Neuronal stem cell (in vitro differentiated cells): ENCODE measurements around the gene REN.

Source experiments
- DNase-seq: peaks from one replicate; pipeline ENCODE4 v3.0.0-alpha.2; 2013; ENCODE audit warnings: low spot score
- H2AFZ ChIP-seq: one replicate; pipeline ENCODE4 v1.6.1; 2013; ENCODE audit warnings: mild to moderate bottlenecking, low read length, inconsistent platforms
- H2AK5ac ChIP-seq: 2 replicates; pipeline ENCODE4 v1.6.1; 2013; ENCODE audit warnings: low read depth, mild to moderate bottlenecking, inconsistent platforms, low read length, moderate library complexity, mixed read lengths
- H2BK120ac ChIP-seq: 2 replicates; pipeline ENCODE4 v1.6.1; 2013; ENCODE audit warnings: low read depth, mild to moderate bottlenecking, inconsistent platforms, low read length, moderate library complexity, mixed read lengths
- H2BK12ac ChIP-seq: one replicate; pipeline ENCODE4 v1.6.1; 2013; ENCODE audit warnings: low read length, inconsistent platforms
- H2BK15ac ChIP-seq: 2 replicates; pipeline ENCODE4 v1.6.1; 2013; ENCODE audit warnings: mild to moderate bottlenecking, low read length, inconsistent platforms, mixed read lengths
- H2BK5ac ChIP-seq: one replicate; pipeline ENCODE4 v1.6.1; 2013; ENCODE audit warnings: inconsistent platforms, mild to moderate bottlenecking, low read length, moderate library complexity
- H3K14ac ChIP-seq: one replicate; pipeline ENCODE4 v1.6.1; 2013; ENCODE audit warnings: low read length, inconsistent platforms
- H3K18ac ChIP-seq: 2 replicates; pipeline ENCODE4 v1.6.1; 2013; ENCODE audit warnings: low read length, inconsistent platforms
- H3K23ac ChIP-seq: 2 replicates; pipeline ENCODE4 v1.6.1; 2013; ENCODE audit warnings: low read depth, mild to moderate bottlenecking, mixed read lengths, low read length, inconsistent platforms; ENCODE audit not compliant: poor library complexity
- H3K27ac ChIP-seq: replicated peaks from 3 replicates; pipeline ENCODE4 v1.5.1; 2013; ENCODE audit warnings: low read length, inconsistent platforms
- H3K27me3 ChIP-seq, 3 experiments: 2 replicates each; pipeline ENCODE4 v1.6.1; 2013; ENCODE audit warnings: low read length in 3 of 3, mild to moderate bottlenecking in 2 of 3, inconsistent platforms in 1 of 3, low read depth in 1 of 3, mixed read lengths in 1 of 3, moderate library complexity in 1 of 3; ENCODE audit not compliant: control insufficient read depth in 3 of 3, insufficient read depth in 3 of 3
- H3K36me3 ChIP-seq, 2 donors: replicated peaks in 1 of 2; 2 replicates each; pipeline ENCODE4 v1.6.1; 2013; ENCODE audit warnings: low read length in 2 of 2; ENCODE audit not compliant: control insufficient read depth in 2 of 2, insufficient read depth in 2 of 2
- H3K4ac ChIP-seq: 2 replicates; pipeline ENCODE4 v1.6.1; 2013; ENCODE audit warnings: inconsistent platforms, mild to moderate bottlenecking, low read length, moderate library complexity
- H3K4me1 ChIP-seq, 2 donors: 1 replicate in 1 of 2; 2 replicates in 1 of 2; pipeline ENCODE4 v1.6.1; 2013; ENCODE audit warnings: low read length in 2 of 2, low read depth in 1 of 2; ENCODE audit not compliant: control insufficient read depth in 2 of 2, insufficient read depth in 1 of 2
- H3K4me2 ChIP-seq: one replicate; pipeline ENCODE4 v1.6.1; 2013; ENCODE audit warnings: mild to moderate bottlenecking, low read length, inconsistent platforms; ENCODE audit not compliant: insufficient read depth, poor library complexity, severe bottlenecking
- H3K4me3 ChIP-seq, 2 donors: 2 replicates each; pipeline ENCODE4 v1.5.1; 2013; ENCODE audit warnings: low read length in 2 of 2, mild to moderate bottlenecking in 2 of 2, inconsistent platforms in 1 of 2, moderate library complexity in 1 of 2
- H3K79me1 ChIP-seq: one replicate; pipeline ENCODE4 v1.6.1; 2013; ENCODE audit warnings: low read depth, mild to moderate bottlenecking, inconsistent platforms, low read length, moderate library complexity
- H3K9ac ChIP-seq: one replicate; pipeline ENCODE4 v1.6.1; 2013; ENCODE audit warnings: mild to moderate bottlenecking, low read depth, low read length, inconsistent platforms; ENCODE audit not compliant: poor library complexity
- H3K9me3 ChIP-seq, 2 donors: replicated peaks in 1 of 2; 2 replicates each; pipeline versions ENCODE3 to v1.6.1; 2013; ENCODE audit warnings: low read length in 2 of 2, mild to moderate bottlenecking in 2 of 2, inconsistent platforms in 1 of 2, low read depth in 1 of 2, mixed read lengths in 1 of 2, moderate library complexity in 1 of 2; ENCODE audit not compliant: control insufficient read depth in 2 of 2, insufficient read depth in 1 of 2
- H4K8ac ChIP-seq: one replicate; pipeline ENCODE4 v1.6.1; 2013; ENCODE audit warnings: low read depth, mild to moderate bottlenecking, inconsistent platforms, low read length, moderate library complexity
- H4K91ac ChIP-seq: one replicate; pipeline ENCODE4 v1.6.1; 2013; ENCODE audit warnings: low read length, low read depth, mild to moderate bottlenecking, inconsistent platforms; ENCODE audit not compliant: poor library complexity
- WGBS, 2 donors: extraction: QIAGEN DNeasy Blood & Tissue Kit; methylation state at CpG; one replicate each; pipeline ENCODE4 v1.1.7; 2013; ENCODE audit warnings: missing lambda C conversion rate in 2 of 2, mixed read lengths in 1 of 2; ENCODE audit not compliant: insufficient read length in 2 of 2, insufficient replicate concordance in 1 of 2; ENCODE audit errors: extremely low coverage in 2 of 2; 5-methylcytosine and 5-hydroxymethylcytosine counted together

Gene REN

GRCh38 chr1:204113896-204114295 is 52.2 kb downstream of the REN start:
- Histone ChIP-seq H3K18ac (no peak overlapping the region), H3K27ac (no peak overlapping the region), H2BK120ac (no peak overlapping the region), H4K8ac (no peak overlapping the region), H3K4me2 (no peak overlapping the region), H2AK5ac (no peak overlapping the region), H3K27me3 (peaks cover 0 to 5% (median 0%) of the 10 kb centered on the region in 3 experiments), H3K4me1 (peaks cover 9 to 10% of the 10 kb centered on the region in 2 donors), H3K9me3 (peaks cover 0 to 10% of the 10 kb centered on the region in 2 donors), H3K36me3 (peaks cover 6 to 59% of the 10 kb centered on the region in 2 donors), H4K91ac (no peak overlapping the region), H2BK5ac (no peak overlapping the region), H3K14ac (no peak overlapping the region), H3K4ac (no peak overlapping the region), H3K9ac (no peak overlapping the region), H3K23ac (no peak overlapping the region), H2BK15ac (no peak overlapping the region), H2BK12ac (no peak overlapping the region), H2AFZ (no peak overlapping the region), H3K79me1 (peaks cover 5% of the 10 kb centered on the region), H3K4me3 (no peak overlapping the region)
- DNase-seq: no peak
- no CpG with 5 or more reads among the region's 1 CpG for WGBS, 2 donors

GRCh38 chr1:204112876-204113730 is 53.0 kb downstream of the REN start:
- Histone ChIP-seq H2BK12ac (no peak overlapping the region), H2AK5ac (no peak overlapping the region), H3K27me3 (peaks cover 0 to 5% (median 0%) of the 10 kb centered on the region in 3 experiments), H3K14ac (no peak overlapping the region), H3K36me3 (peaks cover 6 to 51% of the 10 kb centered on the region in 2 donors), H3K27ac (no peak overlapping the region), H3K4me2 (no peak overlapping the region), H4K91ac (no peak overlapping the region), H3K4me1 (peaks cover 12 to 14% of the 10 kb centered on the region in 2 donors), H3K9me3 (peaks cover 0 to 10% of the 10 kb centered on the region in 2 donors), H2BK15ac (no peak overlapping the region), H3K4me3 (no peak overlapping the region), H3K23ac (no peak overlapping the region), H3K4ac (no peak overlapping the region), H3K9ac (no peak overlapping the region), H2BK120ac (no peak overlapping the region), H3K79me1 (peaks cover 5% of the 10 kb centered on the region), H4K8ac (no peak overlapping the region), H3K18ac (no peak overlapping the region), H2BK5ac (no peak overlapping the region), H2AFZ (no peak overlapping the region)
- DNase-seq: no peak
- no CpG with 5 or more reads among the region's 11 CpGs for whole genome bisulfite sequencing, 2 donors

GRCh38 chr1:204110894-204111633 is 55.1 kb downstream of the REN start:
- H3K23ac ChIP-seq: no peak overlapping the region
- H3K27ac ChIP-seq: no peak overlapping the region
- peak overlapping the region in 1 of 2 donors; percentile 67 for H3K4me3 ChIP-seq
- peaks cover 16 to 23% of the 10 kb centered on the region in 2 donors for H3K4me1 ChIP-seq
- no peak overlapping the region for H4K91ac ChIP-seq
- no peak overlapping the region for H3K9ac ChIP-seq
- no peak overlapping the region for H2AFZ ChIP-seq
- no peak overlapping the region for H2AK5ac ChIP-seq
- H3K9me3 ChIP-seq: peaks cover 0 to 10% of the 10 kb centered on the region in 2 donors
- H2BK12ac ChIP-seq: no peak overlapping the region
- H3K36me3 ChIP-seq: peaks cover 3 to 41% of the 10 kb centered on the region in 2 donors
- H4K8ac ChIP-seq: no peak overlapping the region
- no peak overlapping the region for H2BK5ac ChIP-seq
- H2BK15ac ChIP-seq: no peak overlapping the region
- WGBS, 2 donors: no CpG with 5 or more reads among the region's 5 CpGs
- no peak overlapping the region for H3K14ac ChIP-seq
- no peak overlapping the region for H3K4me2 ChIP-seq
- DNase-seq: no peak
- H3K18ac ChIP-seq: peak overlapping the region; percentile 12
- H3K4ac ChIP-seq: no peak overlapping the region
- no peak overlapping the region for H2BK120ac ChIP-seq
- H3K79me1 ChIP-seq: peaks cover 5% of the 10 kb centered on the region
- peaks cover 0 to 14% (median 0%) of the 10 kb centered on the region in 3 experiments for H3K27me3 ChIP-seq
